Sigmoid colon (tissue), 3 donors: ENCODE results near the gene MON1B.

ENCODE experiments used
- CTCF ChIP-seq, 4 experiments: fragments of 450-650 bp in 3 of 4; fragments of 200-600 bp in 1 of 4; IDR thresholded peaks; one replicate each; pipeline ENCODE4 v1.5.1; 2016 to 2019; ENCODE audit warnings: antibody characterized with exemption in 4 of 4, mild to moderate bottlenecking in 3 of 4, moderate library complexity in 2 of 4
- POLR2A ChIP-seq, 2 donors: fragments of 450-650 bp; IDR thresholded peaks; one replicate each; pipeline ENCODE4 v1.6.1; 2016; ENCODE audit warnings: antibody characterized with exemption in 2 of 2, mild to moderate bottlenecking in 2 of 2, moderate library complexity in 2 of 2

GRCh38 chr16:77207030-77207429 lies 16.0 kb downstream of the MON1B start:
- TF ChIP-seq CTCF (IDR thresholded peaks at IDR 0.05) (no peak), POLR2A (IDR thresholded peaks at IDR 0.05) (no peak)
